ENCODE data around the gene SH3D19.

DNA sequence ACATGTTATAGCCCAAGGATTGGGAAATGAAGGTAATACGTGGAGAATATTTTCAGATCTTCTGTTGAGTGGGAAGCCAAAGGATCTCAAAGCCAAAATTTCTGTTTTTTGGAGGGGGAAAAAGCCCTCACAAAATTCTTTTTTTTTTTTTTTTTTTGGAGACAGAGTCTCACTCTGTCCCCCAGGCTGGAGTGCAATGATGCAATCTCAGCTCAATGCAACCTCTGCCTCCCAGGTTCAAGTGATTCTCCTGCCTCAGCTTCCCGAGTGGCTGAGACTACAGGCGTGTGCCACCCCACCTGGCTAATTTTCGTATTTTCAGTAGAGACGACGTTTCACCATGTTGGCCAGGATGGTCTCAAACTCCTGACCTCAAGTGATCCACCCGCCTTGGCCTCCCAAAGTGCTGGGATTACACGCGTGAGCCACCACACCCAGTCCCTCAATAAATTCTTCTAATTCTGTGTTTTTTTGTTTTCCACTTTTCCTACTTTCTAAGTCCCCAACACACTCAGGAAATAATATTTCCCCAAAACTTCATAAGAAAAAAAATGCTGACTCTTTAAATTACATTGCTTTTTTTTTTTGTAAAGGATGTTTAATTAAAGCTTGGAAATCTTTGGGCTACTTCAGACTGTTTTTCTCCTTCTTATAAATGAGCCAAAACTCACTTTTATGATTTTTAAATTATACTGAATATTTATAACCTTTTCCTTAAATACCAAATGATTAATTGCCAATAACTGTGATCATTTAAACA is 174.4 kb downstream of the SH3D19 start:
- TF ChIP-seq, protein P1, sequence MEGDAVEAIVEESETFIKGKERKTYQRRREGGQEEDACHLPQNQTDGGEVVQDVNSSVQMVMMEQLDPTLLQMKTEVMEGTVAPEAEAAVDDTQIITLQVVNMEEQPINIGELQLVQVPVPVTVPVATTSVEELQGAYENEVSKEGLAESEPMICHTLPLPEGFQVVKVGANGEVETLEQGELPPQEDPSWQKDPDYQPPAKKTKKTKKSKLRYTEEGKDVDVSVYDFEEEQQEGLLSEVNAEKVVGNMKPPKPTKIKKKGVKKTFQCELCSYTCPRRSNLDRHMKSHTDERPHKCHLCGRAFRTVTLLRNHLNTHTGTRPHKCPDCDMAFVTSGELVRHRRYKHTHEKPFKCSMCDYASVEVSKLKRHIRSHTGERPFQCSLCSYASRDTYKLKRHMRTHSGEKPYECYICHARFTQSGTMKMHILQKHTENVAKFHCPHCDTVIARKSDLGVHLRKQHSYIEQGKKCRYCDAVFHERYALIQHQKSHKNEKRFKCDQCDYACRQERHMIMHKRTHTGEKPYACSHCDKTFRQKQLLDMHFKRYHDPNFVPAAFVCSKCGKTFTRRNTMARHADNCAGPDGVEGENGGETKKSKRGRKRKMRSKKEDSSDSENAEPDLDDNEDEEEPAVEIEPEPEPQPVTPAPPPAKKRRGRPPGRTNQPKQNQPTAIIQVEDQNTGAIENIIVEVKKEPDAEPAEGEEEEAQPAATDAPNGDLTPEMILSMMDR (IDR thresholded peaks at IDR 0.05), result no peak
- TF ChIP-seq POLR2A (IDR thresholded peaks at IDR 0.05) (no peak), EP300 (IDR thresholded peaks at IDR 0.05) (no peak), POLR2AphosphoS5 (IDR thresholded peaks at IDR 0.05) (no peak)
